ENCODE measurements around the gene HS3ST5. TPM values are rescaled to one million over a fixed set of nuclear protein-coding genes. Genes with fewer than 3 reads are reported as not detected.

The HS3ST5 gene
- total RNA-seq, 1 donor = not detected

- Histone ChIP-seq H3K79me2 (ENCODE audit: insufficient read depth, low read length) (no peaks in the 10 kb centered on the region), H3K27me3 (ENCODE audit: insufficient read depth, low read length) (no peaks in the 10 kb centered on the region), H3K27ac (ENCODE audit: low read depth, low read length) (no peak overlapping the region), H3K9me3 (ENCODE audit: low read depth, low read length) (no peaks in the 10 kb centered on the region), H4K20me1 (ENCODE audit: insufficient read depth, low read length) (no peaks in the 10 kb centered on the region), H3K4me3 (ENCODE audit: insufficient read depth, low read length) (no peak overlapping the region), H3K36me3 (ENCODE audit: insufficient read depth, low read length) (no peaks in the 10 kb centered on the region), H2AFZ (ENCODE audit: low read length) (no peak overlapping the region), H3K4me1 (ENCODE audit: insufficient read depth, low read length) (no peaks in the 10 kb centered on the region), H3K4me2 (ENCODE audit: insufficient read depth, low read length) (no peak overlapping the region)
- TF ChIP-seq, protein P1, sequence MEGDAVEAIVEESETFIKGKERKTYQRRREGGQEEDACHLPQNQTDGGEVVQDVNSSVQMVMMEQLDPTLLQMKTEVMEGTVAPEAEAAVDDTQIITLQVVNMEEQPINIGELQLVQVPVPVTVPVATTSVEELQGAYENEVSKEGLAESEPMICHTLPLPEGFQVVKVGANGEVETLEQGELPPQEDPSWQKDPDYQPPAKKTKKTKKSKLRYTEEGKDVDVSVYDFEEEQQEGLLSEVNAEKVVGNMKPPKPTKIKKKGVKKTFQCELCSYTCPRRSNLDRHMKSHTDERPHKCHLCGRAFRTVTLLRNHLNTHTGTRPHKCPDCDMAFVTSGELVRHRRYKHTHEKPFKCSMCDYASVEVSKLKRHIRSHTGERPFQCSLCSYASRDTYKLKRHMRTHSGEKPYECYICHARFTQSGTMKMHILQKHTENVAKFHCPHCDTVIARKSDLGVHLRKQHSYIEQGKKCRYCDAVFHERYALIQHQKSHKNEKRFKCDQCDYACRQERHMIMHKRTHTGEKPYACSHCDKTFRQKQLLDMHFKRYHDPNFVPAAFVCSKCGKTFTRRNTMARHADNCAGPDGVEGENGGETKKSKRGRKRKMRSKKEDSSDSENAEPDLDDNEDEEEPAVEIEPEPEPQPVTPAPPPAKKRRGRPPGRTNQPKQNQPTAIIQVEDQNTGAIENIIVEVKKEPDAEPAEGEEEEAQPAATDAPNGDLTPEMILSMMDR (IDR thresholded peaks at IDR 0.05; ENCODE audit: extremely low read depth, low read depth, low read length) = no peak
- DNase-seq (ENCODE audit: insufficient read length, low spot score, missing footprints) = no peak
Measured at GRCh38 chr6:114061116-114061515, 281.7 kb downstream of the HS3ST5 start.

DNA sequence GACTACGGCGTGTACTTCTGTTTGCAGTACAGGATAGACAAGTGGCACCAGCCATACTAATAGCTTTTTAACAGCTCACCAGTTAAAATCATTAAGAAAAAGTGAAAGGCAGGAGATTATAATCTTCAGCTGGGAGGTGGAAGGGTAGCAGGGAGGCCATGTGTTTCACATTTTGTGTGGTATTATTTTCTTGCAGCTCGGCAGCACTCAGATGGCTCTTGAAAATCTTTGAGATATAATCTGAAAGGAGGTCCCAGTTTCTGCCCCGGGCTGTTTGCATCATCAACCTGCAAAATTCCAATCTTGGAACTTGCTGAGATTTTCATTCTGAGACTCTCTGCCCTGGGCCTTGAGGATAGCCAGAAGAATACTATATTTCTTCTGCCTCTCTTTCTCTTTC lies 284.4 kb downstream of the HS3ST5 start:
- no peaks in the 10 kb centered on the region for H4K20me1 ChIP-seq (ENCODE audit: insufficient read depth, low read length)
- no peak overlapping the region for H3K4me3 ChIP-seq (ENCODE audit: insufficient read depth, low read length)
- H3K27ac ChIP-seq (ENCODE audit: low read depth, low read length) = no peak overlapping the region
- DNase-seq (ENCODE audit: insufficient read length, low spot score, missing footprints) = no peak
- H3K4me2 ChIP-seq (ENCODE audit: insufficient read depth, low read length) = no peak overlapping the region
- no peaks in the 10 kb centered on the region for H3K79me2 ChIP-seq (ENCODE audit: insufficient read depth, low read length)
- H3K4me1 ChIP-seq (ENCODE audit: insufficient read depth, low read length) = peaks cover 2% of the 10 kb centered on the region
- TF ChIP-seq, protein P1 (IDR thresholded peaks at IDR 0.05; ENCODE audit: extremely low read depth, low read depth, low read length) = no peak
- no peaks in the 10 kb centered on the region for H3K36me3 ChIP-seq (ENCODE audit: insufficient read depth, low read length)
- no peaks in the 10 kb centered on the region for H3K27me3 ChIP-seq (ENCODE audit: insufficient read depth, low read length)
- H3K9me3 ChIP-seq (ENCODE audit: low read depth, low read length) = no peaks in the 10 kb centered on the region
- no peak overlapping the region for H2AFZ ChIP-seq (ENCODE audit: low read length)

GRCh38 chr6:114055763-114056162 lies 287.1 kb downstream of the HS3ST5 start:
- Histone ChIP-seq H3K27me3 (ENCODE audit: insufficient read depth, low read length) (no peaks in the 10 kb centered on the region), H3K36me3 (ENCODE audit: insufficient read depth, low read length) (no peaks in the 10 kb centered on the region), H3K4me1 (ENCODE audit: insufficient read depth, low read length) (peaks cover 2% of the 10 kb centered on the region), H3K4me3 (ENCODE audit: insufficient read depth, low read length) (no peak overlapping the region), H3K27ac (ENCODE audit: low read depth, low read length) (no peak overlapping the region), H2AFZ (ENCODE audit: low read length) (no peak overlapping the region), H3K4me2 (ENCODE audit: insufficient read depth, low read length) (no peak overlapping the region), H4K20me1 (ENCODE audit: insufficient read depth, low read length) (no peaks in the 10 kb centered on the region), H3K9me3 (ENCODE audit: low read depth, low read length) (no peaks in the 10 kb centered on the region), H3K79me2 (ENCODE audit: insufficient read depth, low read length) (no peaks in the 10 kb centered on the region)
- TF ChIP-seq, protein P1 (IDR thresholded peaks at IDR 0.05; ENCODE audit: extremely low read depth, low read depth, low read length) = no peak
- DNase-seq (ENCODE audit: insufficient read length, low spot score, missing footprints) = no peak

DNA sequence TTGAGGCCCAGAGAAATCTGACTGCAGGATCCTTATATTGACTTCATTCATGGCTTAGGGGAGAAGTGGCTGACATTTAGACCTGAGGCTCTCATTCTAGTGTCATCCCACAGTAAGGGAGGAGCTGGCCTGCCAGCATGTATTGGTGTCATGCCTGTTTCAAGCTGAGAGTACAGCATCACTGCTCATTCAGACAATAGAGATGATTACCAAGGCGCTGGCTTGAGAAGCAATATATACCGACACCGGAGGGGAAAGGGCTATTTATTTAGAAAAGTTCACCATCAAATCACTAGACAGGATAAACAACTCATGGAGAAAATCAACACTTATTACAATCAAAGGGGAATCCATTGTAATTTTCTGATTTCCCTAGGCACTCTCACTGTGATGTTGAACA lies 287.5 kb downstream of the HS3ST5 start:
- no peaks in the 10 kb centered on the region for H4K20me1 ChIP-seq (ENCODE audit: insufficient read depth, low read length)
- peaks cover 2% of the 10 kb centered on the region for H3K4me1 ChIP-seq (ENCODE audit: insufficient read depth, low read length)
- H3K4me3 ChIP-seq (ENCODE audit: insufficient read depth, low read length) = no peak overlapping the region
- H2AFZ ChIP-seq (ENCODE audit: low read length) = no peak overlapping the region
- H3K36me3 ChIP-seq (ENCODE audit: insufficient read depth, low read length) = no peaks in the 10 kb centered on the region
- H3K27ac ChIP-seq (ENCODE audit: low read depth, low read length) = no peak overlapping the region
- DNase-seq (ENCODE audit: insufficient read length, low spot score, missing footprints) = no peak
- no peaks in the 10 kb centered on the region for H3K27me3 ChIP-seq (ENCODE audit: insufficient read depth, low read length)
- H3K79me2 ChIP-seq (ENCODE audit: insufficient read depth, low read length) = no peaks in the 10 kb centered on the region
- no peaks in the 10 kb centered on the region for H3K9me3 ChIP-seq (ENCODE audit: low read depth, low read length)
- H3K4me2 ChIP-seq (ENCODE audit: insufficient read depth, low read length) = no peak overlapping the region
- TF ChIP-seq, protein P1 (IDR thresholded peaks at IDR 0.05; ENCODE audit: extremely low read depth, low read depth, low read length) = no peak
